ACC112 (cell line): ENCODE measurements around the gene TPST1.
"Not testable (repeated sequence)": the region's sequence is repeated elsewhere in the genome, so short reads cannot be mapped to it uniquely, and the experiment has no call there.

Experiments used
- H2AFZ ChIP-seq: fragments of 200-600 bp; sonication (generic); one replicate; pipeline ENCODE4 v1.6.0; 2017; ENCODE audit warnings: antibody characterized with exemption, low read length; ENCODE audit not compliant: unreplicated experiment
- H3K27ac ChIP-seq: fragments of 200-600 bp; sonication (generic); 2 replicates; pipeline ENCODE4 v1.5.1; 2014; ENCODE audit warnings: low read depth, mild to moderate bottlenecking, antibody characterized with exemption, low read length, moderate library complexity
- H3K27me3 ChIP-seq: fragments of 200-600 bp; sonication (generic); 2 replicates; pipeline ENCODE4 v1.6.1; 2014; ENCODE audit warnings: mild to moderate bottlenecking, antibody characterized with exemption, low read length, moderate library complexity, mixed read lengths; ENCODE audit not compliant: insufficient read depth
- H3K36me3 ChIP-seq: fragments of 200-600 bp; sonication (generic); 2 replicates; pipeline ENCODE4 v1.6.1; 2016; ENCODE audit warnings: mild to moderate bottlenecking, antibody characterized with exemption, low read length, moderate library complexity, mixed read lengths; ENCODE audit not compliant: insufficient read depth
- H3K4me1 ChIP-seq: fragments of 200-600 bp; sonication (generic); one replicate; pipeline ENCODE4 v1.6.1; 2016; ENCODE audit warnings: low read length, mixed read lengths; ENCODE audit not compliant: insufficient read depth, unreplicated experiment, control insufficient read depth
- H3K4me3 ChIP-seq: fragments of 200-600 bp; sonication (generic); 2 replicates; pipeline ENCODE4 v1.5.1; 2014; ENCODE audit warnings: mild to moderate bottlenecking, low read depth, low read length
- H3K79me2 ChIP-seq: fragments of 200-600 bp; sonication (generic); one replicate; pipeline ENCODE4 v1.6.0; 2016; ENCODE audit warnings: low read length; ENCODE audit not compliant: control insufficient read depth, unreplicated experiment, insufficient read depth

The TPST1 gene

GRCh38 chr7:66307591-66308215 lies 102.6 kb downstream of the TPST1 start:
- Histone ChIP-seq H3K4me1 (peaks cover 35% of the 10 kb centered on the region), H3K36me3 (no peaks in the 10 kb centered on the region), H3K4me3 (no peak overlapping the region), H3K27me3 (no peaks in the 10 kb centered on the region), H3K27ac (peak overlapping the region; percentile 49; the same call in 1 of the 2 replicates), H2AFZ (no peak overlapping the region), H3K79me2 (peaks cover 44% of the 10 kb centered on the region)

- Histone ChIP-seq H3K4me3 (no peak overlapping the region), H3K36me3 (no peaks in the 10 kb centered on the region), H2AFZ (no peak overlapping the region), H3K79me2 (peaks cover 40% of the 10 kb centered on the region), H3K27ac (peak overlapping the region; percentile 49; the same call in 1 of the 2 replicates), H3K4me1 (peaks cover 35% of the 10 kb centered on the region), H3K27me3 (no peaks in the 10 kb centered on the region)
Observed at GRCh38 chr7:66308411-66308810, 103.3 kb downstream of the TPST1 start.

GRCh38 chr7:66310620-66311019 lies 105.5 kb downstream of the TPST1 start:
- Histone ChIP-seq H3K27ac (no peak overlapping the region), H3K79me2 (peaks cover 36% of the 10 kb centered on the region), H3K4me1 (peaks cover 16% of the 10 kb centered on the region), H3K4me3 (no peak overlapping the region), H3K27me3 (no peaks in the 10 kb centered on the region), H3K36me3 (no peaks in the 10 kb centered on the region), H2AFZ (no peak overlapping the region)

GRCh38 chr7:66313886-66314568 lies 108.9 kb downstream of the TPST1 start:
- no peak overlapping the region for H2AFZ ChIP-seq
- H3K4me1 ChIP-seq = no peaks in the 10 kb centered on the region
- no peaks in the 10 kb centered on the region for H3K36me3 ChIP-seq
- no peaks in the 10 kb centered on the region for H3K27me3 ChIP-seq
- H3K27ac ChIP-seq = no peak overlapping the region
- no peak overlapping the region for H3K4me3 ChIP-seq
- H3K79me2 ChIP-seq = peaks cover 19% of the 10 kb centered on the region

GRCh38 chr7:66315192-66315591 lies 110.1 kb downstream of the TPST1 start:
- H3K79me2 ChIP-seq = peaks cover 8% of the 10 kb centered on the region
- H2AFZ ChIP-seq = no peak overlapping the region
- no peaks in the 10 kb centered on the region for H3K27me3 ChIP-seq
- no peaks in the 10 kb centered on the region for H3K4me1 ChIP-seq
- no peaks in the 10 kb centered on the region for H3K36me3 ChIP-seq
- H3K4me3 ChIP-seq = no peak overlapping the region
- no peak overlapping the region for H3K27ac ChIP-seq

- no peak overlapping the region for H2AFZ ChIP-seq
- H3K36me3 ChIP-seq = peaks cover 22% of the 10 kb centered on the region
- no peak overlapping the region for H3K4me3 ChIP-seq
- H3K27me3 ChIP-seq = no peaks in the 10 kb centered on the region
- H3K4me1 ChIP-seq = no peaks in the 10 kb centered on the region
- peaks cover 15% of the 10 kb centered on the region for H3K79me2 ChIP-seq
- no peak overlapping the region for H3K27ac ChIP-seq
Observed at GRCh38 chr7:66319407-66319979, 114.4 kb downstream of the TPST1 start.

GRCh38 chr7:66321283-66321682 lies 116.1 kb downstream of the TPST1 start:
- H3K27me3 ChIP-seq = no peaks in the 10 kb centered on the region
- no peak overlapping the region for H3K27ac ChIP-seq
- no peak overlapping the region for H2AFZ ChIP-seq
- H3K79me2 ChIP-seq = peaks cover 14% of the 10 kb centered on the region
- H3K4me3 ChIP-seq = no peak overlapping the region
- peaks cover 12% of the 10 kb centered on the region for H3K4me1 ChIP-seq
- H3K36me3 ChIP-seq = peaks cover 22% of the 10 kb centered on the region

- no peak overlapping the region for H3K27ac ChIP-seq
- H3K27me3 ChIP-seq = no peaks in the 10 kb centered on the region
- H3K36me3 ChIP-seq = peaks cover 22% of the 10 kb centered on the region
- no peak overlapping the region for H2AFZ ChIP-seq
- H3K4me3 ChIP-seq = no peak overlapping the region
- H3K79me2 ChIP-seq = peaks cover 12% of the 10 kb centered on the region
- H3K4me1 ChIP-seq = peaks cover 24% of the 10 kb centered on the region
Observed at GRCh38 chr7:66323114-66323796, 118.1 kb downstream of the TPST1 start.

- Histone ChIP-seq H3K79me2 (peaks cover 16% of the 10 kb centered on the region), H3K27ac (0 out of 2 replicates have a peak overlapping the region, but pooled peaks have one; percentile 4), H3K36me3 (peaks cover 22% of the 10 kb centered on the region), H3K4me1 (peaks cover 24% of the 10 kb centered on the region)
- H3K27me3 ChIP-seq, H3K4me3 ChIP-seq, H2AFZ ChIP-seq: not testable (repeated sequence)
Observed at GRCh38 chr7:66324985-66325384, 119.9 kb downstream of the TPST1 start.

GRCh38 chr7:66326501-66327215 lies 121.5 kb downstream of the TPST1 start:
- H3K27ac ChIP-seq = peak overlapping the region; percentile 86
- no peaks in the 10 kb centered on the region for H3K27me3 ChIP-seq
- H3K4me3 ChIP-seq = peak overlapping the region; percentile 37; the same call in 1 of the 2 replicates
- peaks cover 15% of the 10 kb centered on the region; the same call in 1 of the 2 replicates for H3K36me3 ChIP-seq
- H2AFZ ChIP-seq = no peak overlapping the region
- H3K4me1 ChIP-seq = peaks cover 38% of the 10 kb centered on the region
- H3K79me2 ChIP-seq = peaks cover 16% of the 10 kb centered on the region
